Neural progenitor cell (in vitro differentiated cells): ENCODE results near the gene IGSF6. TPM values are rescaled to one million over a fixed set of nuclear protein-coding genes. Genes with fewer than 3 reads are reported as not detected.
A peak's percentile ranks its signal among the peaks of the same experiment; 100 is the strongest.

Experiments used
- DNase-seq: peaks from one replicate; pipeline ENCODE4 v3.0.0-alpha.2; 2016; ENCODE audit warnings: low spot score
- H2AFZ ChIP-seq: fragments of 200-600 bp; sonication (generic); replicated peaks from 2 replicates; pipeline ENCODE4 v1.6.1; 2016; ENCODE audit warnings: antibody characterized with exemption
- H3F3A ChIP-seq: fragments of 200-600 bp; sonication (generic); 2 replicates; pipeline ENCODE4 v1.6.1; 2016; ENCODE audit warnings: antibody characterized with exemption, low read depth
- H3K27ac ChIP-seq: fragments of 200-600 bp; sonication (generic); 2 replicates; pipeline ENCODE4 v1.5.1; 2016; ENCODE audit warnings: mild to moderate bottlenecking
- H3K27me3 ChIP-seq: fragments of 200-600 bp; sonication (generic); 2 replicates; pipeline ENCODE4 v1.6.1; 2016; ENCODE audit warnings: mild to moderate bottlenecking, moderate library complexity
- H3K36me3 ChIP-seq: fragments of 200-600 bp; sonication (generic); 2 replicates; pipeline ENCODE4 v1.5.1; 2016
- H3K4me1 ChIP-seq: fragments of 200-600 bp; sonication (generic); 2 replicates; pipeline ENCODE4 v1.6.1; 2016; ENCODE audit warnings: mixed run types
- H3K4me2 ChIP-seq: fragments of 200-600 bp; sonication (generic); 2 replicates; pipeline ENCODE4 v1.6.1; 2016
- H3K4me3 ChIP-seq: fragments of 200-600 bp; sonication (generic); 2 replicates; pipeline ENCODE4 v1.5.1; 2016
- H3K79me2 ChIP-seq: fragments of 200-600 bp; sonication (generic); 2 replicates; pipeline ENCODE4 v1.6.1; 2016; ENCODE audit warnings: low read depth
- H3K9ac ChIP-seq: fragments of 200-600 bp; sonication (generic); 2 replicates; pipeline ENCODE4 v1.6.1; 2016
- H3K9me3 ChIP-seq: fragments of 200-600 bp; sonication (generic); 2 replicates; pipeline ENCODE4 v1.5.1; 2016; ENCODE audit warnings: low read depth
- H4K20me1 ChIP-seq: fragments of 200-600 bp; sonication (generic); 2 replicates; pipeline ENCODE4 v1.6.1; 2016; ENCODE audit warnings: low read depth
- H3K27ac Mint-ChIP-seq: 3 replicates; pipeline ENCODE4 v1.8.0; 2021; ENCODE audit warnings: mixed read lengths
- H3K27me3 Mint-ChIP-seq: 2 replicates; pipeline ENCODE4 v1.8.0; 2022; ENCODE audit warnings: low read depth, mild to moderate bottlenecking, inconsistent platforms, moderate library complexity, mixed read lengths; ENCODE audit not compliant: insufficient read depth
- H3K36me3 Mint-ChIP-seq: 3 replicates; pipeline ENCODE4 v1.8.0; 2021; ENCODE audit warnings: mixed read lengths
- H3K4me1 Mint-ChIP-seq: 3 replicates; pipeline ENCODE4 v1.8.0; 2021; ENCODE audit warnings: mixed read lengths
- H3K4me3 Mint-ChIP-seq: 3 replicates; pipeline ENCODE4 v1.8.0; 2021; ENCODE audit warnings: mild to moderate bottlenecking, moderate library complexity, mixed read lengths
- H3K9me3 Mint-ChIP-seq: 3 replicates; pipeline ENCODE4 v1.8.0; 2020; ENCODE audit warnings: mixed read lengths
- EZH2 ChIP-seq: fragments of 200-600 bp; sonication (generic); IDR thresholded peaks from 2 replicates; pipeline ENCODE4 v1.6.1; 2017; ENCODE audit warnings: antibody characterized with exemption, mild to moderate bottlenecking, moderate library complexity
- EZH2phosphoT487 ChIP-seq: fragments of 200-600 bp; sonication (generic); IDR thresholded peaks from 2 replicates; pipeline ENCODE4 v1.6.1; 2017; ENCODE audit warnings: antibody characterized with exemption
- total RNA-seq: library from RNA; depleted of rRNA; stranded (reverse); fragments of >200 nt; gene quantifications from 2 replicates; pipeline ENCODE4 v1.2.3, GENCODE V29; 2015; ENCODE audit warnings: low replicate concordance
- TF ChIP-seq, protein P1 (sequence below): fragments of 200-600 bp; sonication (generic); IDR thresholded peaks from 2 replicates; pipeline ENCODE4 v1.5.1; 2017; ENCODE audit warnings: antibody characterized with exemption, mild to moderate bottlenecking

The IGSF6 gene
- total RNA-seq, 1 donor from 2014 or later: not detected

DNA sequence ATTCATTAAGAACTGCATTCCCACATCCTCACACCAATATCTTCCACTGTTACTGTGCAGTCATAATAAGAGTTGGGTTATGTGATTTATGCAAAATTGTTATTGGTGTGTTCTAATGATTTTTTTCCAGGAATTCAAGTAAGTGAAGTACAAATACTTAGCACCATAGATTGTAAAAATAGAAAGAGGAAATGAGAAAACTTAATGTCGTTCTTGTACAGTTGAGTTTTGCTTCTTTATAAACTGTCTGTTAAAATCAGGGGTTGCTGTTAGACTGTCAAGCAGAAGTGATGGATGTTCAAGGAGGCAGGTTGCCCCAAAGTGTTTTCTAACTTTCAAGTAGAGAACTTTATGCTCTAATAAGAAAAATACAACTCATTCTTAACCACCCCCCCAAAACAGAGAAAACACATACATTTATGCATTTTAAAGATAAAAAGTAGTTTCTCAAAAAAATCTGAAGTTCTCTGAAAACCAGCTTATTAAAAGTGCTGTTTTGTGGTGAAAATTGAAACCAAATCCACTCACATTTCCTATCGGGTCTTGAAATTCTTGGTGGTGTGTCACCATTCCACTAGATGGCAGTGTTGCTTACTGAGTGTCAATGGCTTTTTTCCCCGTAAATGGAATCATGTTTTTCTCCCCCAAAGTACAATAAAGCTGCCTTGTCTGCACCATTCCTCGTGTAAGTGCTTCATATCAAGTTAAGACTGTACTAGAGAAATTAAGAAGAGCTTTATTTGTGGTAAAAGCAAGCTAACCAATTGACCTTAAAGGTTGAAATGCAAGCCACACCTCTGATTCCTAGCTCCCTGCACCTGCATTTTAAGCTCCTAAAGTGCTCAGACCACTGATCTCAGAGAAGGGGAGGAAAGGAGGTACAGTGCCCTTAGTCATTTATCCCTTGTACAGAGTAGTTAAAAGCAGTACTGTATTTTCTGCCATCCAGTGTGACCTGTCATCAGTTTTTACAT, 4.7 kb upstream of the IGSF6 start:
- TF ChIP-seq, protein P1, sequence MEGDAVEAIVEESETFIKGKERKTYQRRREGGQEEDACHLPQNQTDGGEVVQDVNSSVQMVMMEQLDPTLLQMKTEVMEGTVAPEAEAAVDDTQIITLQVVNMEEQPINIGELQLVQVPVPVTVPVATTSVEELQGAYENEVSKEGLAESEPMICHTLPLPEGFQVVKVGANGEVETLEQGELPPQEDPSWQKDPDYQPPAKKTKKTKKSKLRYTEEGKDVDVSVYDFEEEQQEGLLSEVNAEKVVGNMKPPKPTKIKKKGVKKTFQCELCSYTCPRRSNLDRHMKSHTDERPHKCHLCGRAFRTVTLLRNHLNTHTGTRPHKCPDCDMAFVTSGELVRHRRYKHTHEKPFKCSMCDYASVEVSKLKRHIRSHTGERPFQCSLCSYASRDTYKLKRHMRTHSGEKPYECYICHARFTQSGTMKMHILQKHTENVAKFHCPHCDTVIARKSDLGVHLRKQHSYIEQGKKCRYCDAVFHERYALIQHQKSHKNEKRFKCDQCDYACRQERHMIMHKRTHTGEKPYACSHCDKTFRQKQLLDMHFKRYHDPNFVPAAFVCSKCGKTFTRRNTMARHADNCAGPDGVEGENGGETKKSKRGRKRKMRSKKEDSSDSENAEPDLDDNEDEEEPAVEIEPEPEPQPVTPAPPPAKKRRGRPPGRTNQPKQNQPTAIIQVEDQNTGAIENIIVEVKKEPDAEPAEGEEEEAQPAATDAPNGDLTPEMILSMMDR: peak; percentile 93
- TF ChIP-seq EZH2phosphoT487: no peak
- no peaks in the 10 kb centered on the region for H3K27me3 ChIP-seq
- H4K20me1 ChIP-seq: no peaks in the 10 kb centered on the region
- no peak overlapping the region for H3K4me2 ChIP-seq
- Mint-ChIP-seq H3K27me3 (no peaks in the 10 kb centered on the region), H3K27ac (no peak overlapping the region), H3K4me3 (no peak overlapping the region), H3K4me1 (no peaks in the 10 kb centered on the region), H3K36me3 (peaks cover 8% of the 10 kb centered on the region), H3K9me3 (no peaks in the 10 kb centered on the region)
- no peak overlapping the region for H2AFZ ChIP-seq
- H3K9ac ChIP-seq: no peak overlapping the region
- peak; percentile 78 for DNase-seq
- no peaks in the 10 kb centered on the region for H3K4me1 ChIP-seq
- H3K79me2 ChIP-seq: no peaks in the 10 kb centered on the region
- H3K27ac ChIP-seq: no peak overlapping the region
- H3K4me3 ChIP-seq: no peak overlapping the region
- no peaks in the 10 kb centered on the region for H3K9me3 ChIP-seq
- H3K36me3 ChIP-seq: no peaks in the 10 kb centered on the region
- peaks cover 7% of the 10 kb centered on the region for H3F3A ChIP-seq

DNA sequence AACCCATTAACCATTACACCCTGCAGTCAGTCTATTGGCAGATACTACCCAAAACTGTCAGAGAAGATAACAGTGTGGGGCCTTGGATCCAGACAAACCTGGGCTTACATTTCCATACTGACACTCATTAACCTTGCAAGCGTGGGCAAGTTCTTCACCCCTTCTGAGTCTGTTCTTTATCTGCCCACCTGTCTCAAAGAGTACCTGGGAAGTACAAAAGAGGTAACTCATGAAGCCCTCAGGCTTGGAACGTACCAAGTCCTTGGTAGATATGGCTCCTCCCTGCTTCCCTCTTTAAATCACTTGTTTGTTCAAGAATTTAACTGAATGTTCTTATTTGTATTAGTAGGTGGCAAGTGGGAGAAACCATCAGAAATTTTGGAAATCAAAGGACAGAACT, 2.5 kb upstream of the IGSF6 start:
- Mint-ChIP-seq H3K4me3 (no peak overlapping the region), H3K27ac (no peak overlapping the region)

DNA sequence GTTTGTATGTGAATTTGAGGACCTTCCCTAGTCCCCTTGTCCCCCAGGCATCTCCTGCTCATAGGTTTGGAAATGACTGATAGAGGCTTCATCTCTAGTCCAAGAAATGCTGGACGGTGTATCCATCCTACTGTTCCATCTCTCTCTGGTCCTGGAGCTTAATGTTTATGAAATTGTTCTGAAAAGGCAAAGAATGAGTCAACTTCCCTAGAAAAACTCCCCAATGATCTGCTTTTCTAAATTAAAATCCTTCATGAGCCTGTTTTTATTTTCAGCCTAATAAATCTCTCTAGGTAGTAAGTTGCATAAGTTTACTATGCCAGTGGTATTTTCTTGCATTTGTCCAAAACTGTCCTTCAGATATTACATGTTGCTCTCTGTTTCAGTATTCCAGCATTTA, 2.1 kb upstream of the IGSF6 start:
- no peaks in the 10 kb centered on the region for H3K36me3 ChIP-seq
- H3K27me3 ChIP-seq: no peaks in the 10 kb centered on the region
- H3K9me3 ChIP-seq: no peaks in the 10 kb centered on the region
- no peak overlapping the region for H3K4me2 ChIP-seq
- no peak overlapping the region for H3K9ac ChIP-seq
- no peak for DNase-seq
- Mint-ChIP-seq H3K36me3 (peaks cover 8% of the 10 kb centered on the region), H3K9me3 (no peaks in the 10 kb centered on the region), H3K27me3 (no peaks in the 10 kb centered on the region), H3K27ac (no peak overlapping the region), H3K4me3 (no peak overlapping the region), H3K4me1 (no peaks in the 10 kb centered on the region)
- no peak for TF ChIP-seq EZH2
- TF ChIP-seq, protein P1: no peak
- no peak for TF ChIP-seq EZH2phosphoT487
- no peak overlapping the region for H2AFZ ChIP-seq
- no peaks in the 10 kb centered on the region for H3K4me1 ChIP-seq
- peaks cover 7% of the 10 kb centered on the region for H3F3A ChIP-seq
- no peak overlapping the region for H3K27ac ChIP-seq
- H3K4me3 ChIP-seq: no peak overlapping the region
- no peaks in the 10 kb centered on the region for H4K20me1 ChIP-seq
- H3K79me2 ChIP-seq: no peaks in the 10 kb centered on the region

More for the DNA sequence above, 2.5 kb upstream of the IGSF6 start:
- H3K4me1 ChIP-seq: no peaks in the 10 kb centered on the region
- H3K27ac ChIP-seq: no peak overlapping the region
- H3K4me3 ChIP-seq: no peak overlapping the region
- no peaks in the 10 kb centered on the region for H3K79me2 ChIP-seq
- TF ChIP-seq, protein P1: no peak
- TF ChIP-seq EZH2: no peak
- no peak for TF ChIP-seq EZH2phosphoT487
- H3K9ac ChIP-seq: no peak overlapping the region
- H3K27me3 ChIP-seq: no peaks in the 10 kb centered on the region
- Mint-ChIP-seq H3K36me3 (peaks cover 8% of the 10 kb centered on the region), H3K9me3 (no peaks in the 10 kb centered on the region), H3K27me3 (no peaks in the 10 kb centered on the region), H3K4me1 (no peaks in the 10 kb centered on the region)
- DNase-seq: no peak
- no peaks in the 10 kb centered on the region for H3K36me3 ChIP-seq
- peaks cover 7% of the 10 kb centered on the region for H3F3A ChIP-seq
- no peak overlapping the region for H2AFZ ChIP-seq
- no peaks in the 10 kb centered on the region for H3K9me3 ChIP-seq
- no peak overlapping the region for H3K4me2 ChIP-seq
- H4K20me1 ChIP-seq: no peaks in the 10 kb centered on the region
